Pancreas (tissue), 10 donors: ENCODE data around the gene C1orf185. TPM values are rescaled to one million over a fixed set of nuclear protein-coding genes. Genes with fewer than 3 reads are reported as not detected.

Source experiments
- ATAC-seq, 4 donors: fragments of 200-7000 bp; cut with Tn5 transposase; one replicate each; pipeline versions ENCODE4 v1.8.0 to v1.9.1; 2020; ENCODE audit warnings: mild to moderate bottlenecking in 4 of 4, moderate library complexity in 4 of 4
- DNase-seq, 6 donors: peaks; one replicate each; pipeline ENCODE4 v3.0.0-alpha.2; 2020
- FAIRE-seq: peaks from 2 replicates; lab custom pipeline; 2012; peaks lifted over from hg19 to GRCh38; lab: Jason Lieb, UNC
- H3K27ac ChIP-seq, 4 donors: fragments of 200-600 bp; sonication (generic); 1 replicate in 3 of 4; 2 replicates in 1 of 4; pipeline versions ENCODE4 v1.5.0 to v1.8.0; 2020
- H3K27me3 ChIP-seq, 4 donors: fragments of 200-600 bp; one replicate each; pipeline ENCODE4 v1.8.0; 2021
- H3K36me3 ChIP-seq, 3 donors: fragments of 200-600 bp; sonication (generic) in 1 of 3; one replicate each; pipeline versions ENCODE4 v1.5.0 to v1.8.0; 2020 to 2021
- H3K4me1 ChIP-seq, 3 donors: fragments of 200-600 bp; one replicate each; pipeline ENCODE4 v1.8.0; 2021
- H3K4me3 ChIP-seq, 4 donors: fragments of 200-600 bp; sonication (generic) in 2 of 4; one replicate each; pipeline versions ENCODE4 v1.5.0 to v1.8.0; 2020 to 2021
- H3K9me3 ChIP-seq, 4 donors: fragments of 200-600 bp; one replicate each; pipeline ENCODE4 v1.8.0; 2021
- CTCF ChIP-seq, 4 donors: fragments of 200-600 bp; sonication (generic) in 3 of 4; IDR thresholded peaks; one replicate each; pipeline versions ENCODE4 v1.5.0 to v1.8.0; 2021; ENCODE audit warnings: antibody characterized with exemption in 4 of 4
- WGBS, 2 donors: extraction: QIAGEN DNeasy Blood & Tissue Kit; methylation state at CpG; one replicate each; pipeline ENCODE4 v1.1.7; 2013; 5-methylcytosine and 5-hydroxymethylcytosine counted together
- intact Hi-C, 3 donors: fragments of 100-400 bp; cut with DNase I; formaldehyde crosslinking; loops; one replicate each; pipeline versions ENCODE4 v1.11.1 to v1.14.2; 2022
- polyA plus RNA-seq, 2 donors: library from polyadenylated mRNA; stranded (reverse); fragments of 200-250 nt; gene quantifications; one replicate each; pipeline ENCODE4 v1.2.3, GENCODE V29; 2013
- total RNA-seq, 6 donors: library from RNA; stranded (reverse); fragmentation: NEBNext Ultra II Directional in 4 of 6; extraction: Animal tissue kit (Norgen Biotek cat#: 25700) in 4 of 6; gene quantifications; one replicate each; pipeline versions ENCODE4 v1.2.1 to v1.2.4, GENCODE V29; 2021 to 2023
- donor health status: healthy with polysubstance abuse.
- donor health status: DM: no; HTN: no; CAD: no; lungs with moderate emphysema.
- donor health status: DM: no; HTN: no; CAD: no.
- donor health status: control.
- donor health status: control.
- donor health status: Bipolar disorder and iron deficiency.
- donor health status: DM: yes; HTN: yes; CAD: no.
- donor health status: DM: no; HTN: no; CAD: no.
- donor health status: DM: no; HTN: no; CAD: no.
- donor health status: DM: yes; HTN: yes; CAD: no.

Gene C1orf185
- total and polyA plus RNA-seq, 8 donors, result not detected

- WGBS, 2 donors, result 87 to 90% methylated on average over 3 of the region's 3 CpGs
- intact Hi-C loops, result no loop called here
- H3K27me3 ChIP-seq, result no peaks in the 10 kb centered on the region
- H3K27ac ChIP-seq, result no peak overlapping the region
- ATAC-seq (no peak), FAIRE-seq (no peak), DNase-seq (no peak)
- no peaks in the 10 kb centered on the region for H3K4me1 ChIP-seq
- no peak for TF ChIP-seq CTCF (IDR thresholded peaks at IDR 0.05)
- no peaks in the 10 kb centered on the region for H3K36me3 ChIP-seq
- no peak overlapping the region for H3K4me3 ChIP-seq
- H3K9me3 ChIP-seq, result no peaks in the 10 kb centered on the region
Observed at GRCh38 chr1:51086496-51087271, 15.3 kb upstream of the C1orf185 start.

- intact Hi-C loops, result no loop called here
- DNase-seq, result no peak
- Histone ChIP-seq H3K27me3 (no peaks in the 10 kb centered on the region), H3K4me3 (no peak overlapping the region), H3K4me1 (no peaks in the 10 kb centered on the region), H3K36me3 (no peaks in the 10 kb centered on the region), H3K9me3 (no peaks in the 10 kb centered on the region), H3K27ac (no peak overlapping the region)
- FAIRE-seq, result no peak
- ATAC-seq, result no peak
- TF ChIP-seq CTCF (IDR thresholded peaks at IDR 0.05), result no peak
- 27 to 36% methylated on average over 1 of the region's 1 CpG for WGBS, 2 donors
Observed at GRCh38 chr1:51088474-51088873, 13.6 kb upstream of the C1orf185 start.

- Histone ChIP-seq H3K27me3 (no peaks in the 10 kb centered on the region), H3K9me3 (no peaks in the 10 kb centered on the region), H3K36me3 (no peaks in the 10 kb centered on the region), H3K27ac (no peak overlapping the region), H3K4me3 (no peak overlapping the region), H3K4me1 (no peaks in the 10 kb centered on the region)
- ATAC-seq, result no peak
- DNase-seq, result no peak
- WGBS, 2 donors, result 66 to 71% methylated on average over 1 of the region's 1 CpG
- no peak for TF ChIP-seq CTCF (IDR thresholded peaks at IDR 0.05)
- FAIRE-seq, result no peak
- intact Hi-C loops, result no loop called here
Observed at GRCh38 chr1:51093581-51093980, 8.4 kb upstream of the C1orf185 start.

- H3K27me3 ChIP-seq, result no peaks in the 10 kb centered on the region
- no peaks in the 10 kb centered on the region for H3K4me1 ChIP-seq
- ATAC-seq (no peak), DNase-seq (no peak), FAIRE-seq (no peak)
- H3K36me3 ChIP-seq, result no peaks in the 10 kb centered on the region
- no peak overlapping the region for H3K4me3 ChIP-seq
- intact Hi-C loops, result no loop called here
- no peaks in the 10 kb centered on the region for H3K9me3 ChIP-seq
- H3K27ac ChIP-seq, result no peak overlapping the region
- TF ChIP-seq CTCF (IDR thresholded peaks at IDR 0.05), result no peak
- 85 to 89% methylated on average over 1 of the region's 1 CpG for WGBS, 2 donors
Observed at GRCh38 chr1:51097171-51097570, 4.9 kb upstream of the C1orf185 start.

- no peaks in the 10 kb centered on the region for H3K4me1 ChIP-seq
- no peak for TF ChIP-seq CTCF (IDR thresholded peaks at IDR 0.05)
- ATAC-seq, result no peak
Observed at GRCh38 chr1:51100264-51100880, 1.7 kb upstream of the C1orf185 start.

More at GRCh38 chr1:51100264-51100880, 1.7 kb upstream of the C1orf185 start:
- no peak for DNase-seq
- no peak overlapping the region for H3K4me3 ChIP-seq
- WGBS, 2 donors, result 75 to 83% methylated on average over 3 of the region's 3 CpGs
- FAIRE-seq, result no peak
- H3K9me3 ChIP-seq, result no peaks in the 10 kb centered on the region
- H3K27ac ChIP-seq, result no peak overlapping the region
- intact Hi-C loops, result no loop called here
- H3K27me3 ChIP-seq, result no peaks in the 10 kb centered on the region
- no peaks in the 10 kb centered on the region for H3K36me3 ChIP-seq
